Skeletal muscle satellite cell (primary cell): ENCODE measurements around the gene CCT7.

Experiments used
- H3K27me3 ChIP-seq: 2 replicates; pipeline ENCODE4 v1.7.0; 2013; ENCODE audit warnings: low read length; ENCODE audit not compliant: control insufficient read depth, insufficient read depth
- H3K36me3 ChIP-seq: 2 replicates; pipeline ENCODE4 v1.7.0; 2013; ENCODE audit warnings: mild to moderate bottlenecking, control low read depth, low read length; ENCODE audit not compliant: insufficient read depth
- H3K4me1 ChIP-seq: 2 replicates; pipeline ENCODE4 v1.7.0; 2013; ENCODE audit warnings: low read length; ENCODE audit not compliant: control insufficient read depth, insufficient read depth
- H3K4me2 ChIP-seq: 2 replicates; pipeline ENCODE4 v1.7.0; 2013; ENCODE audit warnings: mild to moderate bottlenecking, low read length
- H3K4me3 ChIP-seq: 2 replicates; pipeline ENCODE4 v1.7.0; 2013; ENCODE audit warnings: low read length
- H3K9ac ChIP-seq: 2 replicates; pipeline ENCODE4 v1.7.0; 2013; ENCODE audit warnings: mild to moderate bottlenecking, low read depth, low read length, moderate library complexity
- H3K9me3 ChIP-seq: replicated peaks from 2 replicates; pipeline ENCODE4 v1.7.0; 2013; ENCODE audit warnings: mild to moderate bottlenecking, control low read depth, low read length

The CCT7 gene

DNA sequence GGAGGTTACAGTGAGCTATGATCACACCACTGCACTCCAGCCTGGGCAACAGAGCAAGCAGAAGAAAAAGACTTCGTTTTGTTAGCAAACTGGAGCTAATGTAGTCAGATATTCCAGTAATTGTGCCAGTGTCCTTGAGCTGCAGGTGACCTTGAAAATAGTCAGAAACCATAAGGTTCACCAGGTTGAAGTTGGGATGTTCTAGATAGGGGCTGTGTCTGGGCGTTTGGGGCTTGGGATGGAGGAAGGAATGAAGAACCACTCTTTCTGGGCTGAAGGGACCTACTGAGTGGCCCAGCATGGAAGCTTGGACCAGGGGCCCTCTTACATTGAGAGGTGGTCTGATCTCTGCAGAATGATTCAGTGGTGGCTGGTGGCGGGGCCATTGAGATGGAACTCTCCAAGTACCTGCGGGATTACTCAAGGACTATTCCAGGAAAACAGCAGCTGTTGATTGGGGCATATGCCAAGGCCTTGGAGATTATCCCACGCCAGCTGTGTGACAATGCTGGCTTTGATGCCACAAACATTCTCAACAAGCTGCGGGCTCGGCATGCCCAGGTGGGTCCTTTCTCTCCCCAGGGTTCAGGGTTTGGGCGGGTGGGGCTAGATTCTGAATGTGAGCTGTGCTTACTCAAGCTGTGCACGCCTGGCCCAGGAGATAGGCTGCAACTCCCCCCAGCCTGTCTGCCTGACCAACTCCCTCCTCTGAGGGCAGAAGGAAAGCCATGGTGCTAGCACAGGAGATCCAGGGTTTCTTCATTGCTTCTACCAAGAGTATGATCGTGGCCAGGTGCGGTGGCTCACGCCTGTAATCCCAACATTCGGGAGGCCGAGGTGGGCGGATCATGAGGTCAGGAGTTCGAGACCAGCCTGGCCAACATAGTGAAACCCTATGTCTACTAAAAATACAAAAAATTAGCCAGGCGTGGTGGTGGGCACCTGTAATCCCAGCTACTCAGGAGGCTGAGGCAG is 17.1 kb downstream of the CCT7 start:
- H3K36me3 ChIP-seq = peaks cover 83% of the 10 kb centered on the region
- H3K9me3 ChIP-seq = no peaks in the 10 kb centered on the region
- H3K4me2 ChIP-seq = no peak overlapping the region
- H3K27me3 ChIP-seq = no peaks in the 10 kb centered on the region
- no peak overlapping the region for H3K4me3 ChIP-seq
- H3K4me1 ChIP-seq = no peaks in the 10 kb centered on the region
- no peak overlapping the region for H3K9ac ChIP-seq

DNA sequence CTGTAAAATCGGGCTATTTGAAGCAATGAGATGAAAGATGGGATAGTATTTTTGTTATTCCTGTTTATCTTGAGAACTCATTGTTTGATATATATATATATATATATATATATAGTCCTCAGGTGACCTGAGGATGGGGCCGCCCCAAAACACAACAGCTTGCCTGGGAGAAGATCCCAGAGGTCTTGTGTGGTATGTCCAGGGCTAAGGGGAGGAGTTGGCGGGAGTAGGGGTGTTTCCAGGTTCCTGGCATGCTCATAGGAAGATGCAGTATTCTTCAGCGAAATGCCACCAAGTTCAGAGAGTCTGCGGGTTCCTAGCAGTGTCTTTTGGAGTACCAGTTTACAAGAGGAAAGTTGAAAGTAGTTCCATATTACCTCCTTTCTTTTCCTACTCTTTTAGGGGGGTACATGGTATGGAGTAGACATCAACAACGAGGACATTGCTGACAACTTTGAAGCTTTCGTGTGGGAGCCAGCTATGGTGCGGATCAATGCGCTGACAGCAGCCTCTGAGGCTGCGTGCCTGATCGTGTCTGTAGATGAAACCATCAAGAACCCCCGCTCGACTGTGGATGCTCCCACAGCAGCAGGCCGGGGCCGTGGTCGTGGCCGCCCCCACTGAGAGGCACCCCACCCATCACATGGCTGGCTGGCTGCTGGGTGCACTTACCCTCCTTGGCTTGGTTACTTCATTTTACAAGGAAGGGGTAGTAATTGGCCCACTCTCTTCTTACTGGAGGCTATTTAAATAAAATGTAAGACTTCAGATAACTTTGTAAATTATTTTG is 18.3 kb downstream of the CCT7 start:
- no peaks in the 10 kb centered on the region for H3K4me1 ChIP-seq
- H3K4me2 ChIP-seq = no peak overlapping the region
- H3K4me3 ChIP-seq = no peak overlapping the region
- H3K9ac ChIP-seq = no peak overlapping the region
- no peaks in the 10 kb centered on the region for H3K9me3 ChIP-seq
- no peaks in the 10 kb centered on the region for H3K27me3 ChIP-seq
- peaks cover 71% of the 10 kb centered on the region for H3K36me3 ChIP-seq

DNA sequence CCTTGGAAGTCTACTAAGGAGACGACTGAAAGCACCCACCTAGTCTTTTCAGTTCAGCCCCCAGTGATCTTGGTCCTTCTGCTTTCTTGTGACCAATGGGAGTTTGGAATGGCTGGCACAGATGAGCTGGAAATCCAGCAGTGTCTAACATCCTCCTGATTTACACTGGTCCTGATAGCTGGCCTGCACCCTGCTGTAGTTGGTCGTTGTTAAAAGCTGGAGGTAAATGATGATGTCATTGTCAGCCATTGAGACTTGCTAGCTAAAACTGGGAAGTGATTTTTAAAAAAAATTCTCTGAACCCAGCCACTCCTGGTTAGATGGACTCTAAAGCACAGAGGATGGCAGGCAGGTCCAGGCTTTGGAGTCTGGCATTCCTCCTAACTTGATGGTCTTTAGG is 19.3 kb downstream of the CCT7 start:
- Histone ChIP-seq H3K4me1 (no peaks in the 10 kb centered on the region), H3K9me3 (no peaks in the 10 kb centered on the region), H3K36me3 (peaks cover 62% of the 10 kb centered on the region), H3K4me2 (no peak overlapping the region), H3K9ac (no peak overlapping the region), H3K4me3 (no peak overlapping the region), H3K27me3 (no peaks in the 10 kb centered on the region)

DNA sequence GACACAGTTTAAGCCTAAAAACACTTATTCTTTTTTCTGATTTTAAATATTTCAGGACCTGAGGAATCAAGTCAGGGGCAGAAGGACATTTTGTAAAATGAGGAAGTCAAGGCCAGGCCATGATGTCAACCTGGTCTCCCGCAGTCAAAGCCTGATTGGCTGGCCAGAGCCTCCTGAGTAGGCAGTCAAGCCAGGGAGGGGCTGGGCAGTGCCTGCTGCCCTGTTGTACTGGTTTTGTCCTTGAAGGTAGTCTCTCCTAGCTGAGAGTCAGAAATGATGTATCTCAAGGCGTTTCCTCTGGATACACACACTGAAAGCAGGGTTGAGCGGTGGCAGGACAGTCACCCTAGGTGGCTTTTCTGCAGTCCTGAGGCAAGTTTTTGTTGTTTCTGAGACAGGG is 19.8 kb downstream of the CCT7 start:
- H3K36me3 ChIP-seq = peaks cover 57% of the 10 kb centered on the region
- H3K4me3 ChIP-seq = no peak overlapping the region
- no peaks in the 10 kb centered on the region for H3K27me3 ChIP-seq
- no peak overlapping the region for H3K4me2 ChIP-seq
- H3K9me3 ChIP-seq = no peaks in the 10 kb centered on the region
- H3K9ac ChIP-seq = no peak overlapping the region
- no peaks in the 10 kb centered on the region for H3K4me1 ChIP-seq

DNA sequence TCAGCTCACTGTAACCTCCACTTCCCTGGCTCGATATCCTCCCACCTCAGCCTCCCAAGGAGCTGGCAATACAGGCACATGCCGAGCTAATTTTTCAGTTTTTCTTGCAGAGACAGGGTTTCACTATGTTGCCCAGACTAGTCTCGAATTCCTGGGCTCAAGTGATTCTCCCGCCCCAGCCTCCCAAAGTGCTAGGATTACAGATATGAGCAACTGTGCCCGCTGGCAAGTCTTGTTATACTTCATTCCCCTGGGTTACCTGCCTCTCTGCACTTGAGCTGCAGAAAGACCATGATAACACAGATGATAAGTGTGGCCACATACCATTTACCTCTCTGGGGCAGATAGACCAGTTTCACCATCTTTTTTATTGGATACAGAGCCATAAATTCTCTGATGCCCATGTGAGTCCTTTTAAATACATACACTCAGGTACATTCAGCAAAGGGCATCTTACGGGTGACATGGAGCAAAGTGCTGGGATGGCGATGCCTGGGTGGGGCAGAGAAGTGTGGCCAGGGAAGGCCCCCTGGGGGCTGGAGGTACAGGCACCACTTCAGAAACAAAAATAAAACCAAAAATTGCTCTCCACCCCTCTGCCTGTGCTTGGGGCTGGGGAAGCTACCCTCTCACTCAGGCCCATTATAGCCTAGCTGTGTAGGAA is 20.4 kb downstream of the CCT7 start:
- Histone ChIP-seq H3K9ac (no peak overlapping the region), H3K4me3 (no peak overlapping the region), H3K27me3 (no peaks in the 10 kb centered on the region), H3K36me3 (peaks cover 51% of the 10 kb centered on the region), H3K4me2 (no peak overlapping the region), H3K9me3 (no peaks in the 10 kb centered on the region), H3K4me1 (no peaks in the 10 kb centered on the region)

DNA sequence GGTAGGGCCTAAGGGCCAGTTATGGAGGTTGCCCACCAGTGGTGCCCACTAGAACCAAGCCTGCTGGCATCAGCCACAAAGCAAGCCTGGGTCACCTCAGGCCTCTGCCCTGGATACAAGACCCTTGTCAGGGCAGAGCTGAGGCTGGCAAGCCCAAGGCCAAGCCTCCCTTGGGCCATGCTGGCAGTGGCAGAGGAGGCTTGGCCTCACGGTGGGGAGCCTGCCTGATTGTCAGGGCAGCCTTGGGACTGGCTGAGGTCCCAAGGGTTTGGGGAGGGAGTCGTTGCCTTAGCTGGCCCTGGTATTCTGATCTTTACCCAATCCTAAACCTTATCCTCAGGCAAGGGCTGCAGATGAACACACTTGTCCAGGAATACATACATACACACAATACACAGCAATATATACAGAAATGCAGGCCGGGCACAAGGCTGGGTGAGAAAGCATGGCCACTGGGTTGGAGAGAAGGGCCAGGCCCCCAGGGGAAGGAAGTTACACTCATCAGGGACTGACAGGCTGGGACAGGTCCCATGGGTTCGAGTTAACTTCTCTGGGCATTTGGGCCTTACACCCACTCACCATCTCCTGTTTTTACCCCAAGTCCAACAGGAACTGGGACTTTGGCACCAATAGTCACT is 21.0 kb downstream of the CCT7 start:
- no peaks in the 10 kb centered on the region for H3K9me3 ChIP-seq
- H3K27me3 ChIP-seq = no peaks in the 10 kb centered on the region
- peaks cover 44% of the 10 kb centered on the region for H3K36me3 ChIP-seq
- H3K4me2 ChIP-seq = no peak overlapping the region
- H3K9ac ChIP-seq = no peak overlapping the region
- no peak overlapping the region for H3K4me3 ChIP-seq
- H3K4me1 ChIP-seq = no peaks in the 10 kb centered on the region

DNA sequence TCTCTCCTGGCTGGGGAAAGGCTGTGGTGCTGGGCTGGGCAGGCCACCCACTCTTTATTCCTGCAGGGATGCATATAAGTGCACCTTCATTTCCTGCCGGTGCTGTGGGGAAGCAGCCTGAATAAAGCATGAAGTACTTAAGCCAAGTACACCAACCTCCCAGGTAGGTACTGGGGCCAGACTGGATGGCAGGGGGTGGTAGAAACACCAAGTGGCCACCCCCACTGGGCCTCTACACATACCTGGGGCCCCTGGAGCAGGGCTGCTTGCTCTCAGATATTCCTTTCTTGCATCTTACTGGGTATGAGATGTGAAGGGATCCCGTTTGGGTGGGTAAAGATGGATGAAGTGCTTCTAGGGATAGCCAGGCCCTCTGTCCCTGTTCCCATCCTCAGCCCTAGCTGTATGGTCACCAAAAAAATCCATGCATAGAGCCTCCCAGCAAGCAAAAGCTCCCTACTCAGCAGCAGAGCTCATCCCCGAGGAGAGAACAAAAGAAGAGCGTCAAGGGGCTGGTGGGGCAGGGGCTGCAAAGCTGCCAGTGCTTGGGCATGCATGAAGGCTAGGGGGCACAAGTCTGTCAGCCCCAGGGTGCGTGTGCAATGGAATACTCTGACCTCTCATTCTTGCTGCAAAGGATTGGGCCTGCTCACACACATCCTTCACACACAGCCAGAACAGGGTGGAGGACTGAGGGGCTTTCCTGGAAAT is 22.0 kb downstream of the CCT7 start:
- H3K4me1 ChIP-seq = no peaks in the 10 kb centered on the region
- H3K27me3 ChIP-seq = no peaks in the 10 kb centered on the region
- no peak overlapping the region for H3K9ac ChIP-seq
- no peak overlapping the region for H3K4me3 ChIP-seq
- H3K9me3 ChIP-seq = no peaks in the 10 kb centered on the region
- no peak overlapping the region for H3K4me2 ChIP-seq
- peaks cover 35% of the 10 kb centered on the region for H3K36me3 ChIP-seq

DNA sequence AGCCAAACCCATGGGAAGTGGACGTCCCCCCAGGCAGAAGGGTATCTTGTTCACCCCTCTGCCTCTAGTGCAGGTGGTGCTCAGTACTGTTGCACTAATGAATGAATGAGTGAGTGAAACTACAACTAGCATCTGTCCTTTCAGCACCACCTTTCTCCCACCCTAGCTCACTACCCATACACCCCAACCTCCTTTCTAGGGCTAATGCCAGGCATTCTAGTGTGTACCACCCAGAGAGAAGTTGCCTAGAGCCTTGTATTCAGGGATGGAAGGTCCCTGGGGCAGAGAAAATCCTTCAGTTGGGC is 22.5 kb downstream of the CCT7 start:
- Histone ChIP-seq H3K4me2 (no peak overlapping the region), H3K36me3 (peaks cover 32% of the 10 kb centered on the region), H3K27me3 (no peaks in the 10 kb centered on the region), H3K9me3 (no peaks in the 10 kb centered on the region), H3K4me1 (no peaks in the 10 kb centered on the region), H3K4me3 (no peak overlapping the region), H3K9ac (no peak overlapping the region)

DNA sequence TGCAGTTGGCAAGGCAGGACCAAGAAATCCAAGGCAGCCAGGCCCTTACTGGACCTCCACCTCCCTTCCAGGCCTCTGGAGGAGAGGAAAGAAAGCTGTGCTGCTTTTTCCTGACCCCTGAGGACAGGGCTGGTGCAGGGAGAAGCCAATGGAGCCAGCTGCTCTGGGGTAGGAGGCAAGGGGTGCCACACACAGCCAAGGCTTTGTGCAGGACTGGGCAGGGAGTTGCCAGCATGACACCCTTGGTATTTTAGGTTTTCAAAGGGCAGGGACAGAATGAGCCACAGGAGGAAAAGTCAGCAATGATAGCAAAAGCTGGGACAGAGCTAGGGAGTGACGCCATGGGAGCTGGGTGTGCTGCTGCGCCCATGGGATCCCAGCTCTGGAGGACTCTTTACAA is 22.9 kb downstream of the CCT7 start:
- H3K27me3 ChIP-seq = no peaks in the 10 kb centered on the region
- H3K4me3 ChIP-seq = no peak overlapping the region
- H3K9me3 ChIP-seq = no peaks in the 10 kb centered on the region
- no peaks in the 10 kb centered on the region for H3K4me1 ChIP-seq
- H3K9ac ChIP-seq = no peak overlapping the region
- H3K4me2 ChIP-seq = no peak overlapping the region
- peaks cover 27% of the 10 kb centered on the region for H3K36me3 ChIP-seq

DNA sequence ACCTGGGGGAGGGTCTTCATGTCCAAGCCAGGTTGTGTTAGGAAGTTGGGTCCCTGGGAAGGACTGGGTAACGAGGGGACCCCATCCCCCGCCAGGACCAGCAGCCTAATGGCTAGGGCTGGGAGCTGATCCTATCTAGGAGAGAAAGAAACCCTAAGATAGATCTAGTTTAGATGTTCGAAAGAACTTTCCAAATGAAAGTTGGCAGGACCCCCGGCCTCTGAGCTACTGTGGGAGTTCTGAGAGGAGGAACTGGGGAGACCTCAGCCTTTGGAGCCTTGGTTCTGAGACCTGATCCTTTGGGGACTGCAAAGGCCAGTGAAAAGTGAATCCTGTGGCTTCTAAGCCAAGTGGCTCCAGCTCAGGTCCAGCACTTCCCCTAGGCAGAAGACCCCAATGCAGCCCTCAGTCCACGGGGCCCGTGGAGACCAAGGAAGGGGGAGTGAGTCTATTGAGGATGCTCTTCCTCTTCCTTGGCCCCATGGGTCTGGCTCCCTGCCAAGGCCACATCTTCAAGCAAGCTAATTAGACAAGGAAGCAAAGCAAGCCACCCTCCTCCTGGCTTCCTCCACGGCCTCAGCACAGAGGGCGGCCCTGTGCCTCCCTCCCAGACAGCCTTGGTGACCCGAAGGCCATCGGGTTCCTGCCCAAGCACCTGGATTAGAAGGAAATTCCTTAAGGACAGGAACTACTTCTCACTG is 23.5 kb downstream of the CCT7 start:
- Histone ChIP-seq H3K27me3 (no peaks in the 10 kb centered on the region), H3K9me3 (no peaks in the 10 kb centered on the region), H3K9ac (no peak overlapping the region), H3K36me3 (peaks cover 23% of the 10 kb centered on the region), H3K4me3 (no peak overlapping the region), H3K4me2 (no peak overlapping the region), H3K4me1 (no peaks in the 10 kb centered on the region)
